ENCODE measurements around the gene TSC1. TPM values are rescaled to one million over a fixed set of nuclear protein-coding genes. Genes with fewer than 3 reads are reported as not detected.

TSC1 gene
- total and polyA plus RNA-seq, 2 donors (not counting 3 experiments of a cell fraction or from before 2014, with no cell fraction given) = 43.9 to 51.2 TPM

- peaks cover 0 to 13% of the 10 kb centered on the region in 2 experiments for H3K27me3 ChIP-seq (ENCODE audit: control insufficient read depth in 2 of 2, insufficient read depth in 2 of 2, low read length in 2 of 2)
Measured at GRCh38 chr9:132989414-132989996, 45.1 kb upstream of the TSC1 start.

More at GRCh38 chr9:132989414-132989996, 45.1 kb upstream of the TSC1 start:
- Histone ChIP-seq H3K4me2 (ENCODE audit: insufficient read depth, low read length) (no peak overlapping the region), H2AFZ (ENCODE audit: low read depth, low read length) (no peak overlapping the region), H3K27ac (ENCODE audit: insufficient read depth, low read depth, low read length) (no peak overlapping the region), H4K20me1 (replicated peaks; ENCODE audit: control insufficient read depth, extremely low read depth, insufficient read depth, low read length) (no peaks in the 10 kb centered on the region), H3K4me3 (replicated peaks in 1 of 3; ENCODE audit: insufficient read depth in 1 of 3, low read depth in 1 of 3, low read length in 3 of 3) (no peak overlapping the region), H3K36me3 (ENCODE audit: control insufficient read depth in 2 of 2, extremely low read depth in 1 of 2, insufficient read depth in 2 of 2, low read length in 2 of 2) (no peaks in the 10 kb centered on the region), H3K4me1 (ENCODE audit: control insufficient read depth, extremely low read depth, insufficient read depth, low read length) (no peaks in the 10 kb centered on the region), H3K9me3 (replicated peaks; ENCODE audit: control insufficient read depth, insufficient read depth, low read length) (no peaks in the 10 kb centered on the region), H3K9ac (replicated peaks; ENCODE audit: extremely low read depth, insufficient read depth, low read length) (no peak overlapping the region), H3K9me1 (replicated peaks; ENCODE audit: control insufficient read depth, extremely low read depth, insufficient read depth, low read length) (no peaks in the 10 kb centered on the region), H3K79me2 (ENCODE audit: control insufficient read depth, insufficient read depth, low read length) (no peaks in the 10 kb centered on the region)
- DNase-seq (ENCODE audit: low read depth, low spot score) (no peak), FAIRE-seq (no peak)
- BruUV-seq (replicated peaks) = no TSS peak
- TF ChIP-seq GATA2 (IDR thresholded peaks at IDR 0.05; ENCODE audit: insufficient read depth, insufficient read length, low read depth, low read length) = no peak
- no peak for TF ChIP-seq POLR2AphosphoS5 (IDR thresholded peaks at IDR 0.05; ENCODE audit: insufficient read depth, low read depth, low read length)
- TF ChIP-seq JUN (IDR thresholded peaks at IDR 0.05; ENCODE audit: borderline replicate concordance, insufficient read depth, insufficient read length, low read depth) = no peak
- TF ChIP-seq, protein P1, sequence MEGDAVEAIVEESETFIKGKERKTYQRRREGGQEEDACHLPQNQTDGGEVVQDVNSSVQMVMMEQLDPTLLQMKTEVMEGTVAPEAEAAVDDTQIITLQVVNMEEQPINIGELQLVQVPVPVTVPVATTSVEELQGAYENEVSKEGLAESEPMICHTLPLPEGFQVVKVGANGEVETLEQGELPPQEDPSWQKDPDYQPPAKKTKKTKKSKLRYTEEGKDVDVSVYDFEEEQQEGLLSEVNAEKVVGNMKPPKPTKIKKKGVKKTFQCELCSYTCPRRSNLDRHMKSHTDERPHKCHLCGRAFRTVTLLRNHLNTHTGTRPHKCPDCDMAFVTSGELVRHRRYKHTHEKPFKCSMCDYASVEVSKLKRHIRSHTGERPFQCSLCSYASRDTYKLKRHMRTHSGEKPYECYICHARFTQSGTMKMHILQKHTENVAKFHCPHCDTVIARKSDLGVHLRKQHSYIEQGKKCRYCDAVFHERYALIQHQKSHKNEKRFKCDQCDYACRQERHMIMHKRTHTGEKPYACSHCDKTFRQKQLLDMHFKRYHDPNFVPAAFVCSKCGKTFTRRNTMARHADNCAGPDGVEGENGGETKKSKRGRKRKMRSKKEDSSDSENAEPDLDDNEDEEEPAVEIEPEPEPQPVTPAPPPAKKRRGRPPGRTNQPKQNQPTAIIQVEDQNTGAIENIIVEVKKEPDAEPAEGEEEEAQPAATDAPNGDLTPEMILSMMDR (IDR thresholded peaks at IDR 0.05; ENCODE audit: extremely low read depth in 1 of 2, insufficient read depth in 1 of 2, low read depth in 1 of 2, low read length in 2 of 2) = no peak
- TF ChIP-seq EZH2 (IDR thresholded peaks at IDR 0.05; ENCODE audit: borderline replicate concordance, low read depth, low read length, severe bottlenecking) = no peak
- TF ChIP-seq FOS (IDR thresholded peaks at IDR 0.05; ENCODE audit: borderline replicate concordance, insufficient read depth, low read length) = no peak
- TF ChIP-seq, protein P2, sequence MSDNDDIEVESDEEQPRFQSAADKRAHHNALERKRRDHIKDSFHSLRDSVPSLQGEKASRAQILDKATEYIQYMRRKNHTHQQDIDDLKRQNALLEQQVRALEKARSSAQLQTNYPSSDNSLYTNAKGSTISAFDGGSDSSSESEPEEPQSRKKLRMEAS (IDR thresholded peaks at IDR 0.05; ENCODE audit: insufficient read depth, insufficient read length) = no peak
- TF ChIP-seq MYC (IDR thresholded peaks at IDR 0.05; ENCODE audit: low read depth, low read length) = no peak
- TF ChIP-seq POLR2A (IDR thresholded peaks at IDR 0.05; ENCODE audit: low read depth, low read length) = no peak
- dilution Hi-C loops (cut with MboI; ENCODE audit: extremely low pct_ligation_motif_present, low sequenced_read_pairs) = no loop called here
- POLR2A ChIA-PET = no interaction called here
- CTCF ChIA-PET = no interaction called here
- intact Hi-C loops (cut with micrococcal nuclease) = no loop called here
